LNCAP (cell line): ENCODE data around the gene INMT.

Experiments used
- CTCF ChIP-seq: fragments of 450-650 bp; IDR thresholded peaks from 2 replicates; pipeline ENCODE4 v1.5.1; 2017; ENCODE audit warnings: mild to moderate bottlenecking

The INMT gene

GRCh38 chr7:30765408-30765807, 13.5 kb downstream of the INMT start:
- no peak for TF ChIP-seq CTCF

- no peak for TF ChIP-seq CTCF
Measured at GRCh38 chr7:30770845-30771173, 18.9 kb downstream of the INMT start.

- no peak for TF ChIP-seq CTCF
Measured at GRCh38 chr7:30771174-30771879, 19.4 kb downstream of the INMT start, which contains the start of gene MINDY4. Gene MINDY4 (plus strand): TSS chr7:30771417. CDS start chr7:30771494, 77 bp downstream.

GRCh38 chr7:30771880-30772425, 20.0 kb downstream of the INMT start:
- TF ChIP-seq CTCF, result no peak

GRCh38 chr7:30772984-30773383, 21.0 kb downstream of the INMT start:
- TF ChIP-seq CTCF, result no peak

GRCh38 chr7:30775992-30776391, 24.1 kb downstream of the INMT start:
- TF ChIP-seq CTCF, result no peak

- no peak for TF ChIP-seq CTCF
Measured at GRCh38 chr7:30776971-30777370, 25.0 kb downstream of the INMT start.
